Vagina (tissue), 2 donors: Measurements from ENCODE around the gene TSPAN14. TPM values are rescaled to one million over a fixed set of nuclear protein-coding genes. Genes with fewer than 3 reads are reported as not detected.

Experiments used
- DNase-seq, 2 donors: peaks; one replicate each; pipeline ENCODE4 v3.0.0-alpha.2; 2017; ENCODE audit errors: extremely low spot score in 2 of 2
- H3K27ac ChIP-seq: fragments of 200-600 bp; sonication (generic); one replicate; pipeline ENCODE4 v1.5.1; 2019
- H3K27me3 ChIP-seq: fragments of 200-600 bp; sonication (generic); one replicate; pipeline ENCODE4 v1.5.1; 2019
- H3K36me3 ChIP-seq, 2 donors: fragments of 200-600 bp; sonication (generic); one replicate each; pipeline ENCODE4 v1.5.1; 2017 to 2019
- H3K4me1 ChIP-seq: fragments of 200-600 bp; sonication (generic); one replicate; pipeline ENCODE4 v1.5.1; 2019
- H3K4me3 ChIP-seq, 2 donors: fragments of 200-600 bp; sonication (generic); 1 replicate in 1 of 2; 2 replicates in 1 of 2; pipeline ENCODE4 v1.5.1; 2016 to 2019
- H3K9me3 ChIP-seq: fragments of 200-600 bp; sonication (generic); one replicate; pipeline ENCODE4 v1.5.1; 2019
- POLR2A ChIP-seq, 2 donors: fragments of 450-650 bp; IDR thresholded peaks; one replicate each; pipeline ENCODE4 v1.6.1; 2017; ENCODE audit warnings: antibody characterized with exemption in 2 of 2, mild to moderate bottlenecking in 2 of 2, moderate library complexity in 2 of 2
- POLR2AphosphoS5 ChIP-seq, 2 donors: sonication (generic); formaldehyde crosslinking; IDR thresholded peaks; one replicate each; pipeline ENCODE4 v1.9.0; 2017; ENCODE audit warnings: antibody characterized with exemption in 2 of 2, mild to moderate bottlenecking in 2 of 2, low read depth in 1 of 2; ENCODE audit not compliant: insufficient read depth in 1 of 2
- intact Hi-C: fragments of 100-400 bp; cut with DNase I; formaldehyde crosslinking; loops from one replicate; pipeline ENCODE4 v1.15.1; 2023
- total RNA-seq: library from RNA; depleted of rRNA; stranded (reverse); fragments of >200 nt; gene quantifications from one replicate; pipeline ENCODE4 v1.2.3, GENCODE V29; 2016
- TF ChIP-seq, protein P1 (sequence below), 3 experiments: fragments of 450-650 bp in 2 of 3; fragments of 200-600 bp in 1 of 3; sonication (generic) in 1 of 3; IDR thresholded peaks; one replicate each; pipeline ENCODE4 v1.5.1; 2017 to 2019; ENCODE audit warnings: antibody characterized with exemption in 3 of 3, mild to moderate bottlenecking in 2 of 3, moderate library complexity in 2 of 3

Gene TSPAN14
- total RNA-seq, 1 donor from 2014 or later, result 98.0 TPM

DNA sequence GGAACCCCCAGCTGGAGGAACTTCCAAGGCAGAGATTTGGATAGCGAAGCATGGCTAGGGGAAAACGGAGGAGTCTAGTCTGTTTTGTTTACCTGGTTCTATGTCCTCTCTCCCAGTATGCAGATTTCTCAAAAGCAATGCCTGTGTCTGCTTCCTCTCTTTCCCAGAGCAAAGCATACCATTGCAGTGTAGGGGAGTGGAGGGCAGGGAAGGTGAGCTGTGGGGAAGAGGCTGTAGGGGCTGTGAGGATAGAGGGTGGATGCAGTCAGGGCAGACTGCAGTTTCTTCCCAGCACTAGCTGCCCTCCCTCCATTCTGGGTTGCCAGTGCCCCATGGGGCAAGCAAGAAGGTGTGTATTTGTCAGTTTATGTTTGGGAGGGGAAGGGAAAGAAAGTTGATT lies 16.9 kb upstream of the TSPAN14 start:
- Histone ChIP-seq H3K27me3 (no peaks in the 10 kb centered on the region), H3K27ac (no peak overlapping the region), H3K36me3 (no peaks in the 10 kb centered on the region), H3K4me1 (peaks cover 8% of the 10 kb centered on the region), H3K9me3 (no peaks in the 10 kb centered on the region), H3K4me3 (no peak overlapping the region)
- no peak for DNase-seq
- intact Hi-C loops, result no loop called here
- no peak for TF ChIP-seq POLR2A (IDR thresholded peaks at IDR 0.05)
- TF ChIP-seq POLR2AphosphoS5 (IDR thresholded peaks at IDR 0.05; ENCODE audit: insufficient read depth in 1 of 2, low read depth in 1 of 2), result no peak
- TF ChIP-seq, protein P1, sequence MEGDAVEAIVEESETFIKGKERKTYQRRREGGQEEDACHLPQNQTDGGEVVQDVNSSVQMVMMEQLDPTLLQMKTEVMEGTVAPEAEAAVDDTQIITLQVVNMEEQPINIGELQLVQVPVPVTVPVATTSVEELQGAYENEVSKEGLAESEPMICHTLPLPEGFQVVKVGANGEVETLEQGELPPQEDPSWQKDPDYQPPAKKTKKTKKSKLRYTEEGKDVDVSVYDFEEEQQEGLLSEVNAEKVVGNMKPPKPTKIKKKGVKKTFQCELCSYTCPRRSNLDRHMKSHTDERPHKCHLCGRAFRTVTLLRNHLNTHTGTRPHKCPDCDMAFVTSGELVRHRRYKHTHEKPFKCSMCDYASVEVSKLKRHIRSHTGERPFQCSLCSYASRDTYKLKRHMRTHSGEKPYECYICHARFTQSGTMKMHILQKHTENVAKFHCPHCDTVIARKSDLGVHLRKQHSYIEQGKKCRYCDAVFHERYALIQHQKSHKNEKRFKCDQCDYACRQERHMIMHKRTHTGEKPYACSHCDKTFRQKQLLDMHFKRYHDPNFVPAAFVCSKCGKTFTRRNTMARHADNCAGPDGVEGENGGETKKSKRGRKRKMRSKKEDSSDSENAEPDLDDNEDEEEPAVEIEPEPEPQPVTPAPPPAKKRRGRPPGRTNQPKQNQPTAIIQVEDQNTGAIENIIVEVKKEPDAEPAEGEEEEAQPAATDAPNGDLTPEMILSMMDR (IDR thresholded peaks at IDR 0.05), result no peak

DNA sequence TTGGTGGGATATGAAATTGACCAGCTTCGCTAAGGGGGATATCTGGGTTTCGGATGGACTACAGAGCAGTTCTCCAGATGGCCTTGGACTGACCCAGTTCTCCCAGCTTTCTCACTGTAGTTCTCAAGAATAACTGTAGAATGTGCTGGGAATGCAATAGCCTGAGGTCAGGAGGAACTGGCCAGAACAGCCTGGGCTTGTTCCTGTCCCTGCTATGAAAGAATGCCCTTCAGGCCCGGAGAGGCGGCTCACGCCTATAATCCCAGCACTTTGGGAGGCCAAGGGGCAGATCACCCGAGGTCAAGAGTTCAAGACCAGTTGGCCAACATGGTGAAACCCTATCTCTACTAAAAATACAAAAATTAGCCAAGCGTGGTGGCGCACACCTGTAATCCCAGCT lies 12.3 kb upstream of the TSPAN14 start:
- H3K27ac ChIP-seq, result no peak overlapping the region
- intact Hi-C loops, result no loop called here

DNA sequence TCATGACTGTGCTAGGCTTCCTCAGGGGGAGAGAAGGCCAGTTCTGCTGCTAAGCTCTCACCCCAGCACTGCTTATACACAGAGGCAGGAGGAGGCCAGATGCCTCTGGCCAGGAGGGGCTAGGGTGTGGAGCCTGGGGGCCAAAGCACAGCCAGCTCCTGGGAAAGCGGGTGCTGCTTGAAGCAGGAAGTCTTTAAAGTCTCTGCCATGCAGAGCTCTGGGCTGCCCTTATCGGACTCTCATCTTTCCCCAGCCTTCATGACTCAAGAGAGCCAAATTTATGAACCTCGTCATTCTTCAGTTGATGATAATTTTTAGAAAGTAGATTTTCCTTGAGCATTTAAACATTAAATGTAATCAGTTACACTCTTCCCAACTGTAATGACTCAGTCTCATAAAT lies 11.2 kb upstream of the TSPAN14 start:
- Histone ChIP-seq H3K9me3 (no peaks in the 10 kb centered on the region), H3K27ac (no peak overlapping the region), H3K4me1 (peaks cover 24% of the 10 kb centered on the region), H3K27me3 (no peaks in the 10 kb centered on the region), H3K4me3 (no peak overlapping the region), H3K36me3 (no peaks in the 10 kb centered on the region)
- no peak for DNase-seq
- TF ChIP-seq, protein P1 (IDR thresholded peaks at IDR 0.05), result no peak
- TF ChIP-seq POLR2AphosphoS5 (IDR thresholded peaks at IDR 0.05; ENCODE audit: insufficient read depth in 1 of 2, low read depth in 1 of 2) (no peak), POLR2A (IDR thresholded peaks at IDR 0.05) (no peak)
- intact Hi-C loops, result no loop called here

More for the DNA sequence above, 12.3 kb upstream of the TSPAN14 start:
- no peaks in the 10 kb centered on the region for H3K36me3 ChIP-seq
- DNase-seq, result no peak
- H3K27me3 ChIP-seq, result no peaks in the 10 kb centered on the region
- TF ChIP-seq, protein P1 (IDR thresholded peaks at IDR 0.05), result no peak
- no peak overlapping the region for H3K4me3 ChIP-seq
- H3K4me1 ChIP-seq, result peaks cover 24% of the 10 kb centered on the region
- H3K9me3 ChIP-seq, result no peaks in the 10 kb centered on the region

DNA sequence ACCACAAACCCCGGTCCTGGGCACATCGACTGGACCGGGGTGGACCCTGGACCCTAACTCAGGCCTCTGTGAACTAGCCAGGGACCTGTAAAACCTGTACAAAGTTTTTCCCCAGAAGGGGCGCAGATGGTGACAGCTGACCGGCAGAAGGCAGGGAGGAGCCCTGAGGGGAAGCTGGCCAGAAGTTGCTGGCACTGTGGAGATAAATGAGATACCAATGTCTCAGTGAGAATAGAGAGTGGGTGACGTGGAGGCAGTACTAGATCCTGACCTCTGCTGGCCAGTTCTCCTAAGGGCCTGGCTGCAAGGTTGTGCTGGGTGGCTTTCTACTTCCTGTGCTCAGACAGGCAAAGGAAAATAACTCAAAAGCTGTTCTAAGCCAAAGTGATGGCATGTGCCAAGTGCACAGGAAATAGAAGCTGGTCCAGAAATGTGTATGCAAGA lies 10.6 kb upstream of the TSPAN14 start:
- H3K27ac ChIP-seq, result no peak overlapping the region
- intact Hi-C loops, result no loop called here

DNA sequence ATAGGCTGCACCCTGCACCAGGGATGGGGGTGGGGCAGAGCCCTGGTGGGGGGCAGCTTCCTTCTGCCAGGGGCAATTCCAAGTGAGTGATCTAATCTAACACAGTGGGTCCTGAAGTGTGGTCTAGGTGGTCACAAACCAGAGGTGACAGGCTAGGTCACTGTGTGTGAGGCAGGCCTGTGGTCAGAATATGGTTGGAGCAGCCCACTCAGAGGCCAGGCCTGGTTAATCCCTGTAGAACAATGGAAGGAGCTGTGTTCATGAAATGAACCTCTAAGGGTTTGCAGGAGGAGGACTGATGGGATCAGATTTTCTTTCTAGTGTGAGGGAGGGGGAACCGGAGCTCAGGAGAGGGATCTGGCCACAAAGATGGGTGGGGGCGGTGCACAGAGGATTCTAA lies 10.0 kb upstream of the TSPAN14 start:
- Histone ChIP-seq H3K36me3 (no peaks in the 10 kb centered on the region), H3K27ac (no peak overlapping the region)

More for the DNA sequence above, 10.6 kb upstream of the TSPAN14 start:
- H3K9me3 ChIP-seq, result no peaks in the 10 kb centered on the region
- DNase-seq, result no peak
- no peaks in the 10 kb centered on the region for H3K27me3 ChIP-seq
- TF ChIP-seq POLR2AphosphoS5 (IDR thresholded peaks at IDR 0.05; ENCODE audit: insufficient read depth in 1 of 2, low read depth in 1 of 2) (no peak), POLR2A (IDR thresholded peaks at IDR 0.05) (no peak)
- TF ChIP-seq, protein P1 (IDR thresholded peaks at IDR 0.05), result no peak
- H3K4me1 ChIP-seq, result peaks cover 24% of the 10 kb centered on the region
- no peak overlapping the region for H3K4me3 ChIP-seq
- H3K36me3 ChIP-seq, result no peaks in the 10 kb centered on the region

More for the DNA sequence above, 10.0 kb upstream of the TSPAN14 start:
- H3K9me3 ChIP-seq, result no peaks in the 10 kb centered on the region
- TF ChIP-seq POLR2A (IDR thresholded peaks at IDR 0.05) (no peak), POLR2AphosphoS5 (IDR thresholded peaks at IDR 0.05; ENCODE audit: insufficient read depth in 1 of 2, low read depth in 1 of 2) (no peak)
- TF ChIP-seq, protein P1 (IDR thresholded peaks at IDR 0.05), result no peak
- DNase-seq, result no peak
- peaks cover 24% of the 10 kb centered on the region for H3K4me1 ChIP-seq
- intact Hi-C loops, result no loop called here
- no peaks in the 10 kb centered on the region for H3K27me3 ChIP-seq
- no peak overlapping the region for H3K4me3 ChIP-seq
